GM21367 (cell line): ENCODE results near the gene STN1.

Source experiments
- ATAC-seq: cut with Tn5 transposase; IDR thresholded peaks from one replicate; pipeline ENCODE4 v1.9.1; 2021; ENCODE audit not compliant: unreplicated experiment

The STN1 gene

DNA sequence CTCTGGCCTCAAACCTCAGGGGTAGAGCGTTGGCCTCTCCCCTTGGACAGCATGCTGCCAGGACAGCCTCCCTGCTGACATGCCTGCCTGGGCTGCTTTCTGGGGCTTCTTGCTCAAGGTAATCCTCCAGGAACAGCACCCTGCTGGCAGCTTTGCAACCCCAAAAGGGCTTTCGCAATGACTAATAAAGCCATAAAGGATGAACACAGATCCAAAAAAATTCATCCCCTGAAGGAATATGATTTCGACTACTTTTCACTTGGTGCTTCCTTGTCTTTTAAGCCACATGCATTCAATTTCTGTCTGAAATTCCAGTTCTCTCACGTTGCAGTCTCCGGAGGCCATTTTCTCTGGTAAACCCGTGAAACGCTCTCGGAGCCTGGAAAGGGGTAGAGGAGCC is 47.5 kb downstream of the STN1 start:
- ATAC-seq = no peak

DNA sequence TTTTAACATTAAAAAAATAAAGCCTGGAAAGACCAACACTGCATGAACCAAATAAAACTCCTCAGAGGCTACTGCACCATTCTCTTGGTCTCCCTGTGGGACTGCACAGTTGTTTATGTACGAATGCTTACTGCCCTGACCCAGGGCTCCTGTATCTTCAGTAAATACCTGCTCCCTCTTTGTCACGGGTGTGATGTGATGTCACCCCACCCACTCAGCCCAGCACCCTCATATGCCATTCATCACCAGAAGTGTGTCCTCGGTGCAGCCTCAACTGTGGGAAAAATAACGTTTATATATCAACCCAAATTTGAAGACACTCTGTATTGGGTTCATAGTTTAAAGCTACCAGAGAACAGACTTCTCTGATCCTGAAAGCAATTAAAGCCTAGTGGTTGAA is 48.6 kb downstream of the STN1 start:
- no peak for ATAC-seq

DNA sequence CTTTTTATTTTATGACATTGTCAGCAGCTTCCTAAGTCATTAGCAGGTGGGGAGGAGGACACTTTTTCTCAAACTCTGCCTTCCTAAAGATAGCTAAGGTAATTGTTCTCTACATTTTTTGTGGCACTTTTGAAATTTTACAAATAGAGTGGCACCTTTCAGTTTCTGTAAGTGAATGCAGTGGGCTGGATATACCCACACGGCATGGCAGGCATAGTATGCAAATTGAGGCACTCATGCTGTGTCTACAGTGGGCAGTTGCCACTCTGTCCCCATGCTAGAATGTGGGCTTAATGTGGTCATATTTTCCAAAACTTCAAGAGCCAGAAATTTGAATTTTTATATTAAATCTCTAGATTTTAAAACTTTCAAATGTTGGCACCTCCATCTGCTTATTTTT is 49.8 kb downstream of the STN1 start:
- ATAC-seq = no peak

DNA sequence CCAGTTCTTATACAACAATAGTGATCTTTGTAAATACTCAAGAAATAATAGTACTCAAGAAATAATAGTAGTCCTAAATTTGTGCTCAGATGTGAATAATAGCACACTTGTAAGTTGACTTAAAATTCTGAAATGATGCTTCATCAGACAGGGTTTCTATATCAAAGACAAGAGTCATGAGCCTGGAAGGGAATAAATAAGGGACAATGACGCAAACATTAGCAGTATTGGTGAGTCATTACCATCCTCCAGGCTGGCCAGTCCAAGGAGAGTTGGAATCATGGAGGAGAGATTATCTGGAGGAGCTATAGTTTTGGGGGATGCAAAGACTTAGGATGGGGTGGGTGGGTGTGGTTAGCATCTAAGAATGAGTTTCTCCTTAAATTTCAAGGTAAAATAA is 56.5 kb downstream of the STN1 start:
- no peak for ATAC-seq

DNA sequence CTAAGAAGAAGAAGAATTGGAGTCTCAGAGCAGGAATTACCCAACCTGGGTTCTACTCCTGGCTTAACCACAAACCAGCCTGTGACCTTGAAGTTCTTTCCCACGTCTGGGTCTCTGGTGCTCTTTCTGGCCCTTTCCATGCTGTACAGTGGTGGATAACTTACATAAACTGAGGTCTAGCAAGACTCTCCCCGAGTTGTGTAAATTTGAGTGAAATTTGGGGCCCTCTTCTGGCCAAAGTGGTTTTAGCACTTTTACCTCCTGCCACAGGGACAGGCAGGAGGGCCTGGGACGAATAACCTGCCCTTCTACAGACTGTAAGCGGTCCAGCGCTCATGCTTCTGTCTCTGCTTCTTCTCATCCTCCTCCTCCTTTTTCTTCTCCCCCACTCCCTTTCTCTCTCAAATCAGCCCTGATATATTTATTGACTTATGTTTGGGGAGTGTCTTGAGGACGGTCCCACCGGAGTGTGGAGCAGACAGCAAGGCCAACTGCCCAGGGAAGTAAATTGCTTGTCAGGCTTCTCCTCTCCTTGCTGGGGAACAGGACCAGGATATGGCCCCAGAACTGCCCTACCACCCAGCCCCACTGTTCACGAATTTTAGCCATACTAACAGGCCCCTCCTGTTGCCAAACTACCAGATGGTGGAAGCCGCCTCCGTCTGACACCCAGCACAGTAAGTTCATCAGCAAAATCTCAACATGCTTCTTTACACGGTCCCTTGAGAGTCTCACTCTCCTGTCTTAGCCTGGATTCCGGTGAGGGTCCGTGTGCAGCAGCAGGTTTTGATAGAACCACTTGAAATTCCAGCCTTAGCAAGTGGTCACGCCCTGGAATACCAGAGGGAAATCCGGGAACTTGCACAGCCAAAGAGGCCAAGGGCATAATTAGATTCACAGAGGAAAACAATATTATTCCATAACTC is 58.6 kb downstream of the STN1 start:
- ATAC-seq = peak; percentile 47

DNA sequence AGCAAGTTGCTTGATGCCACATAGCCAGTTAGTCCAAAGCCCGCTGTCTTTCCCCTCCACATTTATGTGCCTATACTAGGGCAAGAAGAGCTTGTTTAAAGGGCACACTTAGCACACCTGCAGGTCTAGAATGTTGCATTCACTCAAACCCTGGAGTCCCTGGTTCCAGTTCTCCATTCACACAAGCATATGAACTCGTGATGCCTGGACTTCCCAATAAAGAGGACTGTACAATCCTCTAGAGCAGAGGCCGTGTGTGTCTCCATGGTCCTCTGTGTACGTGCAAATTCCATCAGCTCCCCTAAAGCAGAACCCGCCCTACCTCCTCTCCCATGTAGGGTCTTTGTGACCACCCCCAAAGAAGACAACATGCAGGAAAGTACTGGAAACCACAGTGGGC is 59.6 kb downstream of the STN1 start:
- ATAC-seq = no peak

DNA sequence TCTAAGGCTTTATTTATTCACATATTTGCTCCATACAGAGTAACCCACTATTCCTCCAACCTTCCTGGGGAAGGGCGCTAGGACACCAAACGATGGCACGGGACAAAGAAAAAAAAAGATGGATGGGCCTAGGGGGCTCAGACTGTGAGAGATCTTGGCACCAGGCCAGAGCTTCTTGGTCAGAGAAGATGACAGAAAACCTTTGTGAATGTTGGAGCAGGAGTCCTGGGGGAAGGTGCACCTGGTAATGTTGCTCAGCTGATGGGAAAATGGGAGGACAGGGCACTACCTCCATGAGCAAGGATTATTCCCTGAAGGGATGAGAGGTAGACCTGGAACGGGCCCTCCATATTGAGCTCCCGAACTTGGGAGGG is 61.2 kb downstream of the STN1 start:
- ATAC-seq = no peak

DNA sequence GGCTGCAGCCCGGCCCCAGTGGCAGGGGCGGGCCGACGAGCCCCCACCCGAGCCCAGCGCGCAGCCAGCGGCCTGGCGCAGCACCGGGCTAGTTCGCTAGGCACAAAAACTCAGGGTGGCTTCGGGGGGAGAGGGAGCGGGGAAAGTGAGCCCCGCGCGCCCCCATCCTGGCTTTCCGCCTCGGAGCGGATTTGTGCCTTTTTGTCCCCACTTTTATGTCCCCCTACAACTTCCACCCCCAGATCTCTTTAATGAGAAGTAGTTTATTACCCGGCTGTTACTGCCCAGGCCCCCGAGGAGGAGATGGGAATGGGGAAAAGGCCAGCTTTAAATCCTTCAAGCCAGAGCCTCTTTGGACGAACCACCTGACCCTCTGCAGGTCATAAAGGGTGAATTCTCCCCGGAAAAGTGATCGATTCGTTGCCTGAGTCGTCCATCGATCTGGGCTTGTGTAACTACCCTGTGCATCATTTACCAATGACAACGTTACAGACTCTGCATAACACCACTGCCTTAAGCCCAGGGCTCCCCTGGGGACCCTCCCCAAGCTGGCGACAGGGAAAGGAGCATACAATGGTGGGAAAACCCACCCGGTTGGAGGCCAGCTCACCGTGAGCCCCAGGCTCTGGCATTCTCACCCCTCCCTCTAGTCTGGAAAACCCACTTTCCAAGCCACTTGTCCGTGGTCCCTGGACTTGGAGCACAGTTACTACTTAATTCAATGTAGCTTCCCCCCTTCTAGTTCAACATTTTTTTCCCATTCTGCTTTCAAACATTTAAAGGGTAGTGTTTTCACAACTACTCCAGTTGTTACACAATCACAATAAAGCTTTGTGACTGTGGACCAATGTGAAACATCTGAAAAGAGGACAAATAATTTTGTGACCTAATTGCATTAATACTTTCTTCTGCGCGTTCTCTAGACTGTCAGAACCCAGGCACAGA is 61.9 kb downstream of the STN1 start:
- ATAC-seq = no peak

DNA sequence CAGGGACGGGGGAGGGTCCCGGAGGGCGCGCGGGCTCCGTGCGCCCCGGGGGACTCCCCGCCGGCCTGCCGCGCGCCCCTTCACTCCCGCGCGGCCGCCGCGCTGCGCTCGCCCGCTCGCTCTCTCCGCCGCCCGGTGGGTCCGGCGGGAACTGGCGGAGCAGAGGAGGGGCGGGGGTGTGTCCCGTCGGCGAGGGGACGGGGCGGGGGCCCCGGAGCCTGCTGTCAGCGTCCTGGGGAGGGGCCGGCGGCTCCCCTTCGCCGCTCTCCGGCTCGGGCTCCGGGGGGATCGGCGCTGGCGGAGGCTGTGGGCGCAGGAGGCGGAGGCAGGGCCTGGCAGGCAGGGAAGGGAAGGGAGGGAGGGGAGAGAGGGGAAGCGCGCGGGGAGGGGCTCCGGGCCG is 62.6 kb downstream of the STN1 start, which contains the start of gene SH3PXD2A:
SH3PXD2A (minus strand) TSS at position 153 of the 400 bp plus-strand sequence. CDS start 310 bp downstream, outside the sequence.
- ATAC-seq = no peak

DNA sequence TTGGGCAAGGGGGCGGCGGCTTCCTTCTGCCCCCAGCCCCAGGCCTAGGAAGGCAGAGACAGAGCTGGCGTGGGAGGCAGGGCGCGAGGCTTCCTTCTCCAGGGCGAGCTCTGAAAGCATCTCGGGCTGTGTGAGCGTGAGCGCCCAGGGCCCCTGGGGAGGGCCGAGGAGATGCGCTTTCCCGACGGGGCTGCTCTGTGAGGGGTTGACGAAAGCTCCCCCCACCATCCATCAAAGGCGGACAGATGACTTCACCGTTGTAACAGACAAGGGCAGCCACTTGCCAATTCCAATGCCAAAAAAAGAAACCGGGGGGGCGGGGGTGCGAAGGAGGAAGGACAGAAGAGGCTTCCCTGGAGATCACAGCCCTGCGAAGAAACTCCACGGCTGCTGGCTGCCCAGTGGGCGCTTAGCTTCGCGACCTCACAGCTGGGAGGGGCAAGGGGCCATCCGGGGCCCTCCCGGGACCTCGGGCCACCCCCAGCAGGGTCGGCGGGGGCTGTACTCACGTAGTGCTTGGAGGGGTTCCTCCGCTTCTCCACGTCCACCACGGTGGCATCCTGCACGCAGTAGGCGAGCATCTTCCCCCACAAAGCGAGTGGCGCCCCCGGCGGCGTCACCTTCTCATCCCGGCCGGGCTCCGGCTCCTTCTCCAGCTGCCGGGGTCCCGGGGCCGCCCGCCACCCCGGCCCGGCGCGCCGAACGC is 63.1 kb downstream of the STN1 start:
- ATAC-seq = no peak

DNA sequence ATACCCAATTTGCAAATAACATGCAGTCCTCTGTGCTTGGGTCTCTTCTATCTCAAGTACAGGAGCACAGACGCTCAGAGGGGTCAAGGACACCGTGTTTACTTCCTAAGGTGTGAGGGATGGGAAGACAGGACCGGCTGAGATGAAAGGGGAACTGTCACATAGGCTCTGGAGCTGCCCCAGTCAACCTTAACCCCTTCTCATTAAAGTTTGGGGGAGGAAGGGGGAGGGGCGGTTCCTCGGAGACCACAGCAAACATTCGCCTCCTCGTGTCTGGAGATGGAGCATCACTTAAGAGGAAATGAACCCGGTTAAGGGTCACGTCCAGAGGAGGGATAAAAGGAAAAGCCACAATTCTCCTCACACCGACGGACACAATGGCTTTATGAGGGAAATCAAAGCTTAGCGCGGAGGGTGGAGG is 63.7 kb downstream of the STN1 start:
- no peak for ATAC-seq

DNA sequence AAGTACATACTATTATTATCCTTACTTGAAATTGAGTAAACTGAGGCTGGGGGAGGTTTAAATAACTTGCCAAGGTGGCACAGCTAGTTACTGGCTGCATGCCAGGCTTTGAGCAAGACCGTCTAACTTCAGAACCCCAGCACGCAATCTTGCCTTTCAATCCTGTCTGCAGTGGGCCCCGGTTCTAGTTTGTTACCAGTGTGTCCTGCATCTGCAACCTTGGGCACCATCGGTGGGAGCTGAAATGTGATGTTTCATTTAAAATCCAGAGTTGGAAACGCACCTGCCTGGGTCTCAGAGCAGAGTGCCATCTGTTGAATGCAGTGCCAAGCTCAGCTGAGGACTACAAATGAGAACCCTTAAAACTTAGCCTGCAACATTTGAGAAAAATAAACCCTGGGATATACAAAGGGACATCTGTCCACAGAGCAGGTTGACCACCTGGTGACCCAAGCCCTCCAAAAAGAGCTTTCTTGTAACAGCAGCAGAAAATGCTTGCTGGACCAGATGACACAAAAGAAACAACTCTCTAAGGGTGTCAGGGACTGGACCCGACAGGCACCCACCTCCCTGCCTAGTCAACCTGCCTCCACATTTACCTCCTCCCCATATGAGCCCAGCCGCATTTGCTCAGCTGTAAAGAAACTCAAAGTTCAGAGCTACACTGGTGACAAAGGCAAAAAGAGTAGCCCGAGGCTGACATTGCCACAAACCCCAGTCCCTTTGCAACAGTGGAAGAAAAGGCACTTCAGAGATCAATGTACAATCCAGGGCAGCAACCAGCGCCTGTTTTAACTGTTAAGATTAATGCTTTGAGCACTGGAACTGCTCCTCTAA is 64.3 kb downstream of the STN1 start:
- ATAC-seq = no peak

DNA sequence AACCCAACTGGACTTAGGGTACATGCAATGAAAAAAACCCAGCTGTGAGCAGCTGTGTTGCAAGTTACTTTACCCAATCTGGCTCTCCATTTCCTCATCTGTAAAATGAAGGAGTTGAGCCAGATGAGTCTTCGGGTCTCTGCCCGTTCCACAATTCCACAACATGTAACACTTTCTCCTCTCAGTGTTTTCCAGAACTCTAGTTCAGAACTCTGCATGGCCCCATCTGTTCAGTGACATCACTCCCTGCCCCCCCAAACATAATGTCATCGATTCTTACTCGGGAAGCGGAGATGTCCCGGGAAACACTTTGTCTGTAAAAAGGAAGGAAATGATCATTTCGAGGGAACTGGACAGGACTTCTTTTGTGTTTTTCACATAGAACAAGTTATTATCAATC is 65.1 kb downstream of the STN1 start:
- no peak for ATAC-seq

DNA sequence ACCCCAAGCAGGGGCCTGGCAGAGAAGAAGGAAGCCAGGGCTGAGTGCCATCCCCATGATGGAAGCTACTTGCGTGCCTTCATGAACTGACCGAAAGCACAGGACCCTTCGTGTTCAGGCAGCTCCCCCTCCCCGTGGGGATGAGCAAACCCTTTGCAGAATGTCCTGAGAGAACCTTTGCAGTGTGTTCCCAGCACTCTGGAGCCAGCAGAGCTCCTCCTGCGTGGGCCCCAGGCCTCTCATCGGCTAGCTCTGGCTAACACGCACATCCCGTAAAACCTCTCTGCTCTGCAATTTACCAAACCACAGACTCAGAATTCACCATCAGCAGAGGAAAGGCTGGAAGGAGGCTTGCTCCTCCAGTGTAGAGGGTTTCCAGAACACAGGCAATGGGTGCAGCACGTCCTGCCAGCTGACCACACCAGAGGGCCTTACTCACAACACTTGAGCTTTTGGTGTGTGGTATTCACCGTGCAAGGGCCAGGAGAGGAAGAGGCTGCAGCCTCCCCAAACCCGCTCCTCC is 65.7 kb downstream of the STN1 start:
- ATAC-seq = no peak

DNA sequence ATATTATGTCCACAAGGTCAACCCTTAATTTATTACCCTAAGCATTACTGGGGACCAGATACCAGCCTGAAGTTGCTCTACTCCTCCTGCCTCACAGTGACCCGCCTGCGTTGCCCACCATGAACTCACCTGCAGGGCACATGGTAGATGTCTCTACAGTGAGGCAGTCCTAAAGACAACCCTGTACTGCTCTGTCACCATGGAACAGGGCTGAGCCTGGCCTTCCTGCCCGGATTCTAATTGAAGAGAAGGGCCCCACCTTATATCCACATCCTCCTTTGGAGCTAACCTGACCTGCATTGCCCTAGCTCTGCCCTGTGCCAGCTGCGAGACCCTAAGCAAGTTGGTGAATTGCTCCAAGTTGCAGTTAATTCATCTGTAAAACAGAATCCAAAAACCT is 66.7 kb downstream of the STN1 start:
- ATAC-seq = no peak

DNA sequence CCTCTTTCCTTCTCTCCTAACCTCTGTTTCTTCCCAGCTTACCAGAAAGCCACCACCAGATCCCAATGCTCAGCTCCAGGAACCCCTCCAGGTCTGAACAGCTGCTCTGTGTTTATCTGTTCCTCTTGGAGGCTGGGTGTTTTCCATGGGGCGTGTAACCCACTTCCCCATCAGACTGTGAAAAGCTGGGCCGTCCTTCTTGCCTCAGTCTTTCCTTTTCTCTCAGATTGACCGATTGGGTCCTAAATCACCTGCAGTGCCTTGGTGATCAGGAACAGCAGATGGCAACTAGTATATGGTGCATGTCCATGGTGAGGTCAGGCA is 67.5 kb downstream of the STN1 start:
- no peak for ATAC-seq

DNA sequence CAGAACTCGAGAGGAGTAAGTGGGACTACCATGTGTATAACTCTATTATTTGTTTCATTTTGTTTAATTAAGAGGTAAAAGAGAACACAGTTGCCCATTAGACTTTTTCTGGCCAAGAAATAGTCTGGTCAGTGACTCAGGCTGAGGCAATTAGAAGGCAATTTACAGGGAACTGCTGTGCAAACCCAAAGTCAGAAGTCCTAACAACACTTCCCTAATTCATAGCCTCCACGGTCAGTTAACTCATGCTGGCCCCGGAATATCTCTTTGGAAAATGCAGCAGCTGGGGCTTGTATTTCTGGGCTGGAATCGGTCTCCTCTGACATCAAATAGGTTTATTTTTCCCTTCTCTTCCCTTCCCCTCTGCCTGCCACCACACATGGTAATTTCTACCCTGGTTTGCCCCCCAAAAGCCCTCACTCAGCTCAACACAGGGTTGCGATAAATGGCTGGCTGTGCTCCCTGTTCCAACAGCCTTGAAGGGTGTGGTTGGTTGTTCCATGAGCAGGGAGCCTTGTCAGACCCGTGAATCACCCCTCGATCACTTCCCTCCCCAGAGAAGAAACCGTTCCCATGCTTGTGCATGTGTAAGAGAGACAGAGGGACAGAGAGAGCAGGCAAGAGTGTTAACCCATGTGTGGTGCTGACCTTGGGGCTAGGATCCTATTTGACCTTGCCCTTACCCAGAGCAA is 68.0 kb downstream of the STN1 start:
- no peak for ATAC-seq

DNA sequence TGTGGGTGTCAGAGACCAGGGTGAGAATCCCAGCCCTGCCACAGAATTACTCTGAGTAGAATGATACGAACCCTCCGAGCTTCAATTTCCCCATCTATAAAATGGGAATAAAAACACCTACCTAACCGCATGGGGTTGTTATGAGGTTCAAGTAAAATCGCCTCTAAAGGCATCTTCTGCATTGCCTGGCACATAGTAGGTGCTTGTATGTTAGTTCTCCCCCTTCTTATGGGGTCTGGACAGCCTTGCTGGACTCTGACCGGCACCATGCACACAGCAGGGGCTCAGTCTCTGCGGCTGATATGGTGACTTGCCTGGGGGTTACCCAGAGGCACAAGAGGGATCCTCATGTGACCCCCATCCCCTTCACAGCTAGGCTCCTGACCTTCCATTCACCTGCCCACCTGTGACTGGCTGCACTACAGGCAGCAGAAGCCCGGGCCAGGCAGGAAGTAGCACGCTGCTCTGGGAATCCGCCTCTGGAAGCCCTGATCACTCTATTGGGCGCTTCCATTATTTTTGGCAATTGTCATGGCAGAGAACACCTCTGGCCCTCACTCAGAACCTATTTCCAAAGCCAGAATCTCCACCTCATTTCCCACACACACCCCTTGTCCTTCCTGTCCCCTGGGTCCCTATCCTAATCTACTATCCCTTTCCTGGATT is 68.6 kb downstream of the STN1 start:
- no peak for ATAC-seq

DNA sequence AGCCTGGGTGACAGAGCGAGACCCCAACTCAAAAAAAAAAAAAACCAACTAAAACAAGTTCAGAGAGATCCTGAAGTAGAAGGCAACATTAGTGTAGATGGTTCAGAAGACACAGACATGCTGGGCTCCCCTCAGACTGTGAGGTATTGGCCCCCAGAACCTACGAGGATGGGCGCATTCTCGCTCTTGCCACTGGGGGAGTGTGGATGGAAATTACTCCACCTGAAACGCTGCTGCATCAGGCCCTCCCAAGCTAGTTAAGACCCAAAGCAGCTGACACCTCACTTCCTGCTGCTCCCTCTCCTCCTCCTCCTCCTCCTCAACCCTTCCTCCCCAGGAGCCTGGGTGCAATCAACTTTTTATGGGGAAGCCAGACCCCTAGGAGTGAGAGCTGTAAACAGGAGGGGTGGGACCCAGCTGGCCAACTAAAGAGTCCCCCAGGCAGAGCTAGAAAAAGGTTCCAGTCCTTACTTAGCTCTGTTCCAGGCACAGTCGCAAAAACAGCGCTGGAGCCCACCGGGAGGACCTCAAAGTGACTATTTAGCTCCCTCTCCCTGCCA is 70.0 kb downstream of the STN1 start:
- ATAC-seq = no peak
